ENCODE results near the gene MAPK6.
"Not testable (repeated sequence)": the region's sequence is repeated elsewhere in the genome, so short reads cannot be mapped to it uniquely, and the experiment has no call there.

MAPK6 gene

GRCh38 chr15:52045795-52046298 is 26.8 kb downstream of the MAPK6 start:
- H3K4me3 ChIP-seq (ENCODE audit: low read depth in 1 of 2, low read length in 2 of 2); H3K9me3 ChIP-seq (ENCODE audit: control insufficient read depth in 1 of 2, low read length in 2 of 2); H3K27me3 ChIP-seq (ENCODE audit: control insufficient read depth in 1 of 2, insufficient read depth in 2 of 2, low read length in 2 of 2); H3K9ac ChIP-seq (ENCODE audit: low read depth in 1 of 2, low read length in 2 of 2); H3K27ac ChIP-seq (ENCODE audit: low read depth, low read length); H3K36me3 ChIP-seq (ENCODE audit: control insufficient read depth in 1 of 2, insufficient read depth in 2 of 2, low read length in 2 of 2): not testable (repeated sequence)
- H3K4me1 ChIP-seq (ENCODE audit: control insufficient read depth in 1 of 2, insufficient read depth in 2 of 2, low read length in 2 of 2), result peaks cover 0 to 16% of the 10 kb centered on the region in 2 donors

- not testable (repeated sequence) for H3K9me3 ChIP-seq (ENCODE audit: control insufficient read depth in 1 of 2, low read length in 2 of 2); H3K27me3 ChIP-seq (ENCODE audit: control insufficient read depth in 1 of 2, insufficient read depth in 2 of 2, low read length in 2 of 2); H3K36me3 ChIP-seq (ENCODE audit: control insufficient read depth in 1 of 2, insufficient read depth in 2 of 2, low read length in 2 of 2); H3K4me3 ChIP-seq (ENCODE audit: low read depth in 1 of 2, low read length in 2 of 2); H3K27ac ChIP-seq (ENCODE audit: low read depth, low read length); H3K9ac ChIP-seq (ENCODE audit: low read depth in 1 of 2, low read length in 2 of 2)
- peaks cover 0 to 14% of the 10 kb centered on the region in 2 donors for H3K4me1 ChIP-seq (ENCODE audit: control insufficient read depth in 1 of 2, insufficient read depth in 2 of 2, low read length in 2 of 2)
Measured at GRCh38 chr15:52046552-52046951, 27.5 kb downstream of the MAPK6 start.

- H3K9me3 ChIP-seq (ENCODE audit: control insufficient read depth in 1 of 2, low read length in 2 of 2), result no peaks in the 10 kb centered on the region
- no peak overlapping the region for H3K27ac ChIP-seq (ENCODE audit: low read depth, low read length)
- H3K4me3 ChIP-seq (ENCODE audit: low read depth in 1 of 2, low read length in 2 of 2), result no peak overlapping the region
- no peaks in the 10 kb centered on the region for H3K27me3 ChIP-seq (ENCODE audit: control insufficient read depth in 1 of 2, insufficient read depth in 2 of 2, low read length in 2 of 2)
- peaks cover 0 to 2% of the 10 kb centered on the region in 2 donors for H3K4me1 ChIP-seq (ENCODE audit: control insufficient read depth in 1 of 2, insufficient read depth in 2 of 2, low read length in 2 of 2)
- H3K9ac ChIP-seq (ENCODE audit: low read depth in 1 of 2, low read length in 2 of 2), result no peak overlapping the region
- peaks cover 0 to 8% of the 10 kb centered on the region in 2 donors for H3K36me3 ChIP-seq (ENCODE audit: control insufficient read depth in 1 of 2, insufficient read depth in 2 of 2, low read length in 2 of 2)
Measured at GRCh38 chr15:52050416-52050815, 31.4 kb downstream of the MAPK6 start.

- Histone ChIP-seq H3K9ac (ENCODE audit: low read depth in 1 of 2, low read length in 2 of 2) (no peak overlapping the region), H3K9me3 (ENCODE audit: control insufficient read depth in 1 of 2, low read length in 2 of 2) (no peaks in the 10 kb centered on the region), H3K4me1 (ENCODE audit: control insufficient read depth in 1 of 2, insufficient read depth in 2 of 2, low read length in 2 of 2) (no peaks in the 10 kb centered on the region), H3K27ac (ENCODE audit: low read depth, low read length) (no peak overlapping the region), H3K4me3 (ENCODE audit: low read depth in 1 of 2, low read length in 2 of 2) (no peak overlapping the region), H3K27me3 (ENCODE audit: control insufficient read depth in 1 of 2, insufficient read depth in 2 of 2, low read length in 2 of 2) (no peaks in the 10 kb centered on the region), H3K36me3 (ENCODE audit: control insufficient read depth in 1 of 2, insufficient read depth in 2 of 2, low read length in 2 of 2) (peaks cover 4 to 13% of the 10 kb centered on the region in 2 donors)
Measured at GRCh38 chr15:52052066-52052935, 33.3 kb downstream of the MAPK6 start.

GRCh38 chr15:52054381-52054780 is 35.4 kb downstream of the MAPK6 start:
- no peak overlapping the region for H3K4me3 ChIP-seq (ENCODE audit: low read depth in 1 of 2, low read length in 2 of 2)
- no peaks in the 10 kb centered on the region for H3K9me3 ChIP-seq (ENCODE audit: control insufficient read depth in 1 of 2, low read length in 2 of 2)
- H3K27me3 ChIP-seq (ENCODE audit: control insufficient read depth in 1 of 2, insufficient read depth in 2 of 2, low read length in 2 of 2), result no peaks in the 10 kb centered on the region
- H3K4me1 ChIP-seq (ENCODE audit: control insufficient read depth in 1 of 2, insufficient read depth in 2 of 2, low read length in 2 of 2), result no peaks in the 10 kb centered on the region
- peaks cover 8 to 25% of the 10 kb centered on the region in 2 donors for H3K36me3 ChIP-seq (ENCODE audit: control insufficient read depth in 1 of 2, insufficient read depth in 2 of 2, low read length in 2 of 2)
- no peak overlapping the region for H3K9ac ChIP-seq (ENCODE audit: low read depth in 1 of 2, low read length in 2 of 2)
- no peak overlapping the region for H3K27ac ChIP-seq (ENCODE audit: low read depth, low read length)

- H3K4me1 ChIP-seq (ENCODE audit: control insufficient read depth in 1 of 2, insufficient read depth in 2 of 2, low read length in 2 of 2); H3K9me3 ChIP-seq (ENCODE audit: control insufficient read depth in 1 of 2, low read length in 2 of 2); H3K27ac ChIP-seq (ENCODE audit: low read depth, low read length); H3K4me3 ChIP-seq (ENCODE audit: low read depth in 1 of 2, low read length in 2 of 2); H3K9ac ChIP-seq (ENCODE audit: low read depth in 1 of 2, low read length in 2 of 2); H3K27me3 ChIP-seq (ENCODE audit: control insufficient read depth in 1 of 2, insufficient read depth in 2 of 2, low read length in 2 of 2): not testable (repeated sequence)
- peaks cover 13 to 29% of the 10 kb centered on the region in 2 donors for H3K36me3 ChIP-seq (ENCODE audit: control insufficient read depth in 1 of 2, insufficient read depth in 2 of 2, low read length in 2 of 2)
Measured at GRCh38 chr15:52054858-52055257, 35.8 kb downstream of the MAPK6 start.

GRCh38 chr15:52056001-52056400 is 37.0 kb downstream of the MAPK6 start:
- H3K9ac ChIP-seq (ENCODE audit: low read depth in 1 of 2, low read length in 2 of 2), result no peak overlapping the region
- H3K27me3 ChIP-seq (ENCODE audit: control insufficient read depth in 1 of 2, insufficient read depth in 2 of 2, low read length in 2 of 2), result no peaks in the 10 kb centered on the region
- H3K9me3 ChIP-seq (ENCODE audit: control insufficient read depth in 1 of 2, low read length in 2 of 2), result no peaks in the 10 kb centered on the region
- H3K4me3 ChIP-seq (ENCODE audit: low read depth in 1 of 2, low read length in 2 of 2), result no peak overlapping the region
- no peak overlapping the region for H3K27ac ChIP-seq (ENCODE audit: low read depth, low read length)
- no peaks in the 10 kb centered on the region for H3K4me1 ChIP-seq (ENCODE audit: control insufficient read depth in 1 of 2, insufficient read depth in 2 of 2, low read length in 2 of 2)
- peaks cover 23 to 37% of the 10 kb centered on the region in 2 donors for H3K36me3 ChIP-seq (ENCODE audit: control insufficient read depth in 1 of 2, insufficient read depth in 2 of 2, low read length in 2 of 2)

GRCh38 chr15:52056496-52056895 is 37.5 kb downstream of the MAPK6 start:
- H3K9ac ChIP-seq (ENCODE audit: low read depth in 1 of 2, low read length in 2 of 2), result no peak overlapping the region

GRCh38 chr15:52057996-52058395 is 39.0 kb downstream of the MAPK6 start:
- no peak overlapping the region for H3K9ac ChIP-seq (ENCODE audit: low read depth in 1 of 2, low read length in 2 of 2)
- no peaks in the 10 kb centered on the region for H3K27me3 ChIP-seq (ENCODE audit: control insufficient read depth in 1 of 2, insufficient read depth in 2 of 2, low read length in 2 of 2)
- no peaks in the 10 kb centered on the region for H3K9me3 ChIP-seq (ENCODE audit: control insufficient read depth in 1 of 2, low read length in 2 of 2)
- no peak overlapping the region for H3K27ac ChIP-seq (ENCODE audit: low read depth, low read length)
- H3K4me1 ChIP-seq (ENCODE audit: control insufficient read depth in 1 of 2, insufficient read depth in 2 of 2, low read length in 2 of 2), result no peaks in the 10 kb centered on the region
- H3K4me3 ChIP-seq (ENCODE audit: low read depth in 1 of 2, low read length in 2 of 2), result no peak overlapping the region
- H3K36me3 ChIP-seq (ENCODE audit: control insufficient read depth in 1 of 2, insufficient read depth in 2 of 2, low read length in 2 of 2), result peaks cover 25 to 52% of the 10 kb centered on the region in 2 donors

More at GRCh38 chr15:52056496-52056895, 37.5 kb downstream of the MAPK6 start:
- Histone ChIP-seq H3K36me3 (ENCODE audit: control insufficient read depth in 1 of 2, insufficient read depth in 2 of 2, low read length in 2 of 2) (peaks cover 25 to 41% of the 10 kb centered on the region in 2 donors), H3K27me3 (ENCODE audit: control insufficient read depth in 1 of 2, insufficient read depth in 2 of 2, low read length in 2 of 2) (no peaks in the 10 kb centered on the region), H3K4me1 (ENCODE audit: control insufficient read depth in 1 of 2, insufficient read depth in 2 of 2, low read length in 2 of 2) (no peaks in the 10 kb centered on the region), H3K4me3 (ENCODE audit: low read depth in 1 of 2, low read length in 2 of 2) (no peak overlapping the region), H3K27ac (ENCODE audit: low read depth, low read length) (no peak overlapping the region), H3K9me3 (ENCODE audit: control insufficient read depth in 1 of 2, low read length in 2 of 2) (no peaks in the 10 kb centered on the region)

- Histone ChIP-seq H3K4me3 (ENCODE audit: low read depth in 1 of 2, low read length in 2 of 2) (no peak overlapping the region), H3K9ac (ENCODE audit: low read depth in 1 of 2, low read length in 2 of 2) (no peak overlapping the region), H3K9me3 (ENCODE audit: control insufficient read depth in 1 of 2, low read length in 2 of 2) (no peaks in the 10 kb centered on the region), H3K27ac (ENCODE audit: low read depth, low read length) (no peak overlapping the region), H3K27me3 (ENCODE audit: control insufficient read depth in 1 of 2, insufficient read depth in 2 of 2, low read length in 2 of 2) (no peaks in the 10 kb centered on the region), H3K4me1 (ENCODE audit: control insufficient read depth in 1 of 2, insufficient read depth in 2 of 2, low read length in 2 of 2) (no peaks in the 10 kb centered on the region), H3K36me3 (ENCODE audit: control insufficient read depth in 1 of 2, insufficient read depth in 2 of 2, low read length in 2 of 2) (peaks cover 32 to 61% of the 10 kb centered on the region in 2 donors)
Measured at GRCh38 chr15:52060501-52060900, 41.5 kb downstream of the MAPK6 start.

Data from duodenal mucosa (tissue), 2 donors.